NCI-H1436 (cell line): ENCODE measurements around the gene MMD.
"Not testable (repeated sequence)": the region's sequence is repeated elsewhere in the genome, so short reads cannot be mapped to it uniquely, and the experiment has no call there.

Experiments used
- DNase-seq: peaks from one replicate; lab custom pipeline; 2025; lab: John Stamatoyannopoulos, UW

The MMD gene

DNA sequence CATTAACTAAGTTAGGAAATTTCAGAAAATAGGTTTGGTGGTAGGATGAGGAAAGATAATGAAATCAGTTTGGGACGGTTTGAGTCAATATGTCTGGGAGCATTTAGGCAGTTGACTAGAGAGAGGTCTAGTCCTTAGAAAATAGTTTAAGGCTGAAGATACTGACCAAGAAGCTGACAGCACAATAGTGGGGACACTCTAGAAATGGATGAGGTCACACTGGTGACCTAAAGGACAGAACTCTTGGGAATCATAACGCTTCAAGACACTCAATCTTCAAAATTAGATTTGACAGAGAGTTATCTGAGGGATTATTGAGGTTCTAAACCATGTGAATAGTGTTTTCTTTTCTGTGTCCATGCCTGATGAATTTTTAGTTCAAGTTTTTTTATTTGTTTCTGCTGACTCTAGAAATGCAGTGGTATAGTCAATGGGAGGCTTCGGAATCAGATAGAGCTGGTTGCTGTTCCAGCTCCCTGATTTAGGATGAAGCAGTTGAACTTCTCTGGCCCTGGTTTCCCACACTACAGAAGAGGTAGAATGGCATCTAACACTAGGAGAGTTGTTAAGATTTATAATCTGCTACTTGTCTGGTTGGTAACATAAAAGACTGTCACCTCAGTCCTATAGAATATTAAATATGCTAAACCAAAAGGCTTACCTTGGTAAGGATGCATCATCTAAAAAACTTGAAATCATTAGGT, 29.7 kb downstream of the MMD start:
- no peak for DNase-seq

DNA sequence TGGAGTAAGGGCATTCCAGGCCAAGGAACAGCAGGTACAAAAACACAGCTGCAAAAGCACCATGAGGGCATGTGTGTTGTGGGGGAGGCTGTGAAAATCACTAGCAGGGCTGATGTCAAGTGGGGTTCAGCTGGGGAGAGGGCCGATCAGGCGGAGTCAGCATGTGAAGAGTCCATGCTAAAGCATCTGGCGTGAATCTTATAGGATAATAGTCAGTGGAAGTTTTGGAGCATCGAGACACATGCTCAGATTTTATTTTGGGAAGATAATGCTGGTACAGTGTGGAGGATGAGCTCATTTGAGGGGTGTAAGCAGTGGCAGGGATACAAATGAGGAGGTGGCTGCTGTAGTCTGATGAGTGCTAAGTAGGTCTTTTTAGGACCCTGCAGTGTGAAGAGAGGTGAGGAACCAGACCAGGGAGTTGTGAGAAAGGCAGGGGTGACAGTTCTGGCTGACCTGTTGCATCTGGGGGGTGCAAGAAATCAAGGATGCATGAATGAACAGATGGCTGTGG, 30.3 kb downstream of the MMD start:
- no peak for DNase-seq

DNA sequence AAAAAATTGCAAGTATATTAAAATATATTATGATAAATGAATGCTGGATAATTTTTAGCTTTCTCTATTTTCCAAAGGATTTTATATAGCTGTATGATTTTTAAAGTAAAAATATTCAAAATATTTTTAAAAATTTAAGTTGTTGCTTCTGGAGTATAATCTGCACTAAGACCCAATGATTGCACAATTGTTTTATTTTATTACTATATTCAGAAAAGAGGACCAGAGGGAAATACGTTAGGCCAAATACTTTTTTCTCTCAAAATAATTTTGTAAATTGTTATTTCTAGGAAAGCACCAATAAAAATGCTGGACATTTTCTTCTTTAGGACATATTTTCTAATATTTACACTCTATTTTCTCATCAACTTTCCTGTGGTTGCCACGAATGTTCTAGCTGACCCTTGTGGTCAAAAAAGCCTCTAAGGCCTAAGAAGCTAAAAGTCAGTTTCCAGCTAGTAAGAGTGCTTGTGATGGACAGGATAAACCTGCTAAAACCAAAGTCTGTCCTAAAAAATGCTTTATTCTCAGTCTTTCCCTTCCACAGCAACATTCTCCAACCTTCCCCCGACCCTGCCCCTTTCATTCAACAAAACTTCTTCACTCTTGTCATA, 31.2 kb downstream of the MMD start:
- no peak for DNase-seq

DNA sequence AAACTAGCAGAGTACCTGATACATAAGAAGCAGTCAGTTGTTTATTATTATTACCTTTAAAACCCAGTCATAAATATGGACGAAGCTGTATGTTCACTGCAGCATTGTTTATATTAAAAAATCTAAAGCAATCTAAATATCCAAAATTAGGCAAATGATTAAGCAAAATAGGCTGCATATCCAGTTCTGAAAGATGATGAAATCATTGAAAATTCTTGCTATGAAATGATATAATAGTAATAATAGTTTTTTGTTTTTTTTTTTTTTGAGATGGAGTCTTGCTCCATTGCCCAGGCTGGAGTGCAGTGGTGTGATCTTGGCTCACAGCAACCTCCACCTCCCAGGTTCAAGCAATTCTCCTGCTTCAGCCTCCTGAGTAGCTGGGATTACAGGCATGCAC, 31.9 kb downstream of the MMD start:
- not testable (repeated sequence) for DNase-seq

DNA sequence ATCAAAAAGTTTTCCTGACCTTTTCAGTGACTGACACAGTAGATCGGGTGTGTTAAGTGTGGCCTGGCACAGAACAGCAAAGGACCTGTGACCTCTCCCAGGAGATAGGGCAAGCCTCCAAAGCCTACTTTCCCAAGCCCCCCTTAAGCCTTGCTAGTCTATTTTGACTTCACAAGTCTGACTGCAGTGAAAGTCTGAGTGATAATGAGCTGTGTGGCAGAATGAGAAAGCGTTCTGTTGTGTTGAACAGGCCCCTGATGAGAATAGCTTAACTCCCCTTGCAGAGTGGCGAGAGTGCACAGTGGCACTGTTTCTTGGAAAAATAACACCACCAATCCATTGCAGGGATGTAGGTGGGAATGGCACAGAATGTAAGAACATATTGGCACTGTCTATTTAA, 32.8 kb downstream of the MMD start:
- DNase-seq = no peak

DNA sequence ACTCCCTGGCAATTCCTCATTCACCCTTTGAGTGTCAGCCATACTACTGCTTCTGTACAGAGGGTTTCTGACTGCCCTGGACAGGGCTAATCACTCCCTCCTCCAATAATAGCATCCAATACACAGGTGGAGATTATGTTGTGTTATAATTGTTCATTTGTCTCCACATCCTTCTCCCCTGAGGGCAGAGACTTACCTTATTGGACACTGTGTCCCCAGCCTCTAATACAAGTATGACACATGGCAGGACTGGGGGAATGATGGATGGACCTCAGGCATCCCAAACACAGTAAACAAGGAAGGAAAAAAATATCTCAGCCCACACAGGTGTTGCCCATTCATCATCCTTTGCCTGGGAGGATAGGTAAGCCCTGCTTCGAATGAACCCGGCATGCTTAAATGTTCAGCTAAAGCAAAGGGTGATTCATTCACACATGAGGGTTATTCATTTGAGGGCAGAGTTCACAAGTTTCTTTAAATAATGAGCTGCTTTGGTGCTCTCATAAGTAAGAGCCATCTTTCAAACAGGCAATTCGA, 34.8 kb downstream of the MMD start:
- no peak for DNase-seq

DNA sequence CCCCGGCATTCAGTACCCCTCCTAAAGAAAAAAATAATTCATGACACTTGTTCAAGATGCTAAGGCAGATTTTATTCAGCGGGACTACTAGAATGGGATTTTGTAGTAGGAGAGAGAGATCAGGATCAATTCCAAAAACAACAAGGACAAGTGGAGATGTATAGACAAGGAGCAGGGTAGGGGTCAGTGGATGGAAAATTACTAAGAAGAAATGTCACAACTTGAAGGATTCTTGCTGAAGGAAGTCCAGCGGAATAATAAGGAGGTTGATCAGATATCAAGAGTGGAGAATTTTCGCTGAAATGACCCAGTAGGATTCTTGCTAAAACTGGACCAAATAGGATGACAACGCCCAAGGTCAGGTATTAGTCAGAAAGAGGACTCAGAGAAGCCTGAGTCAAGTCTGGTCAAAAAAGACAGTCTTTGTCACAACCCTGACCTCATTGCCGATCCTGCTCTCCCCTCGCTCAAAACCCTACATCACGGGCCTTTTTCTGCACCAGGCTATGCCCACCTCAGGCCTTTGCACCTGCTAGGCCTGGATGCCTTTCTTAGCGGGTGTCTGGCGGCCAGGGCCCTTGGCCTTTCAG, 36.9 kb downstream of the MMD start:
- no peak for DNase-seq

DNA sequence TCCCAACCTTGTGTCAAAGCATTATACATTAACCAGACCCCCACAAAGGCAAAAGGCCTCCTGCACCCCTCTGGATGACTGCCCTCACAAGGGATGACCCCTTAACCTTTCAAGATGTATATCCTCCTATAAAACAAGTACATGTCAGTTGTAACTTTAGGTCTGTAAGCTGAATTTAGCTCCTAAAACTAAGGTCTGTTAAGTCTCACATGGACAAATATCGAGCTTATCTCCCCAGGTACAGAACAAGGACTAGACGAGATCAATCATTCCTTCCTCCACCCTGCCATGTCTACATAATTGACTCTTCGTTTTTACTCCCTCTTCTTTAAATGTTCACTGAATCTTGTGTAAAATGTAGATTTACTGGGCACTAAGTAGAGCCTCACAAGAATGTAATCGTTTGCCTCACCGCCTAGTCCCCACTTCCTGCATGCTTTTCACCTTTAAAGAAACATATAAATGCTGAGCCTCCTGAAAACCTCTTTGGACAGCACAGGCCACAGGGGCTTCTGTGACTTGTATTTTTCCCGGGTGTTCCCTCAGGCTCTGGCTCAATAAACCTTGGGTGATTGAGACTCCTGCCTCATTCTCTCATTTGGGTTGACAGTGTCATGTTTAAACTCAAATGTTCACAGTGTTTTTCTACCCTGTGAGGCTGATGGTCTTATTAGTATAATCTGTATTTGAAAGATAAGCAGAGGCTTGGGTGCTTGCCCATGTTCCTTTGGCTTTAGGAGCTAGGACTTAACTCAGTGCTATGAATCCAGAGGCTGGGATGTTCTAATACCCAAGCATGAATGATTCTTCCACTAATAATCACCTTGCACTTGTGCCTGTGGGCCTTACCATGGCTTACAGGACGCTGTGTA, 37.6 kb downstream of the MMD start:
- no peak for DNase-seq

DNA sequence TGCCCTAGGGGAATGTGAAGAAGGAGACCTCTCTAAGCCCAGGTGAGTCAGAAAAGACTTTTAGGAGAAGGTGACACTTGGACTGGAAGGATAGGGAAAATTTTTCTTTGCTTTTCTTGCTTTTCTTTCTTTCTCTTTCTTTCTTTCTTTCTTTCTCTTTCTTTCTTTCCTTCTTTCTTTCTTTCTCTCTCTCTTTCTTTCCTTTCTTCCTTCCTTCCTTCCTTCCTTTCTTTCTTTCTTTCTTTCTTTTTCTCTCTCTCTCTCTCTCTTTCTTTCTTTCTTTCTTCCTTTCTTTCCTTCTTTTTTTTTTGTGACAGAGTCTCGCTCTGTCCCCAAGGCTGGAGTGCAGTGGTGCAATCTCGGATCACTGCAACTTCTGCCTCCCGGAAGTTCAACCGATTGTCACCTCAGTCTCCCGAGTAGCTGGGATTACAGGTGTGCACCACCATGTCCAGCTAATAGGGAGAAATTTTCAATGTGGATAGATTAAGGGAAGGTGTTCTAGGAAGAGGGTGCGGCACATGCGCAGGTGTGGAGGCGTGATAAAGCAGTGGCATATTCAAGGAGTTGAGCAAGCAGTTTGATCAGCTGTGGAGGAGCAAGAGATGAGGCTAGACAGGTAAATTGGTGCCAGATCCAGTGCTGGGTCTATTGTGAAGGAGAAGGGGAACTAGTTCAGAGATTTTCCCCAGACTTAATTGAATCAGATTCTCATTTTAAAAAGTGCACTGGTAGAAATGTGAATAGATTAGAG, 40.4 kb downstream of the MMD start:
- DNase-seq = no peak

DNA sequence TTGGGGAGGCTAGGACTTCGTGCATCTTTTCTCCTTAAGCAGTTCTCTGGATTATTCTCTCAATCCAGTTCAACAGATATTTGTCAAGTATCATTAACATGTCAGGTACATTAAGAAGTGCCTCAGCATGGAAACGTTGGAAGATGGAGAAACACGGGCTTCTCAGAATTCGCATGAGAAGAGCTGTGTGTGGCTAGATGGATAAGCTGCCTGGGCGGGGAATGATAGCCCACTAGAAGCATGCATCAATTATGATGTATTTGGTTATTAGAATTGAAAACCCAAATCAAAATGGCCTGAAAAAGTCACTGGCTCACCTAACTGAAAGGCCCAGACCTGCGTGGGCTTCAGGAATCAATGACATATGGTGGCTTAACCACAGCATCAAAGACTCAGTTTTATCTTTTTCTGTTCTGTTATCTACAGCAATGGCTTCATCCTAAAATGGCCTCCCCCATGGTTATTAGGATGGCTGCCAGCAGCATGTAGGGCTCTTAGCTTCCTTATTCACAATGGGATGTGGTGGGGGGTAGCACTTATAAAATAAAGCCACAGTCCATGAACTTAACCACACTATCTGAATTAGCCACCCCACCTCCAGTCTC, 43.9 kb downstream of the MMD start:
- DNase-seq = no peak

DNA sequence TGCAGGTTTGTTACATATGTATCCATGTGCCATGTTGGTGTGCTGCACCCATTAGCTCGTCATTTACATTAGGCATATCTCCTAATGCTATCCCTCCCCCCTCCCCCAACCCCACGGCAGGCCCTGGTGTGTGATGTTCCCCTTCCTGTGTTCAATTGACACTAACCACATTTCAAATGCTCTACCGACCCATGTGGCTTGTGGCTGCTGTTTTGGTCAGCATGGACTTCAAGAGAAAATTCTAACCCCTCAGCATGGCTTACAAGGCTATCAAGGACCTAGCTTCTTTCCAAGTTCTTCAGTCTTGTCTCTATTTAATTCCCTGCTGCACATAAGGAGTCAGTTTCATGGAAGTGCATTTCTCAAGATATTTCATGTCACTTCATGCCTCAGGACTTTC, 52.9 kb downstream of the MMD start:
- no peak for DNase-seq

DNA sequence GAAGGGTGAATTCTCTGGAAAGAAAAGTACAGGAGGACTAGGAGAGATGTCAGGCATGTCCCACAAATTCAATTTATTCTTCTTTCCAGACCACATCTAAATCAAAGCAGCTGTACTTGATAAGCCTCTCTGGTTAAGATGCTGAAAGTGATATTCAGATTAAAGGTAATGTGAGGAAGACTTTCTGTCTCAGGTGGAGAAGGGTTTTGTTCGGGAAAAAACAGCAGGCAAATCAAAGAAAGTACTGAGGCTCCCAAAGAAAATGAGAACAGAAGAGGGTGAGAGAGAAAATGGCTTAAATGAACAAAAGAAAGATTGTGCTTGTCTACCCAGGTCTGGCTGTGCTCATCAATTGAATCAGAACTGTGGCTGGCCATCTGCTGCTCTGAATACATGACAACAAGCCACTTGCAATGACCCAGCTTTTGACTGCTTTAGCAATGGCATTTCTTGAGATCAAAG, 55.6 kb downstream of the MMD start:
- DNase-seq = no peak

DNA sequence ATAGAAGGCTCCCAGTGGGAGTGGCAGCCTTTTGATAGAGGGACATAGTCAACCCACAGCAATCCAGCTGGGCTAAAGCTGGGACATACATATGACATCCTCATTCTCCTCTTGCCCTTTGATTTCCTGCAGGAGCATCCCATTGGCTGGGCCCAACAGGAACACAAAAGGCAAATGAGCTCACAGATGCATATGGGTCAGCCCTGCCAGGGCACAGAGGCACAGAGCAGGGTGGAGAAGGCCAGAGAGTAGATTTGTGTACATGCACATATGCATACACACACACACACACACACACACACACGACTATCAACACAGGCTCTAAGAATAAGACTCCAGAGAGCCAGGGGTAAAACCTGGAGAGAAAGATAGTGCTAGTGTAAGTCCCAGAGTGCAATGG, 58.6 kb downstream of the MMD start:
- DNase-seq = no peak

DNA sequence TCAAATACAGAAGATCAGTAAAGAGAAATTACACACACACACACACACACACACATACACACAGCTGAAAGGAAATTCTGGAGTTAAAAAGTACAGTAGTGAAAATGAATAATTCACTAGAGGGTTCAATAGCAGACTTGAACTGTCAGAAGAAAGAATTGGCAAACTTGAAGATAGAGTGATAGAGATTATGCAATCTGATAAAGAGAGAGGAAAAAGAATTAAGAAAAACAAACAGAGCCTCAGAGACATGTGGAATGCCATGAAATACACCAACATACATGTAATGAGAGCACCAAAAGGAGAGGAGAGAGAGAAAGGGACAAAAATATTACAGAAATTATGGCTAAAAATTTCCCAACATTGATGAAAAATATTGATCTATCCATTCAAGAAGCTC, 60.7 kb downstream of the MMD start:
- no peak for DNase-seq

DNA sequence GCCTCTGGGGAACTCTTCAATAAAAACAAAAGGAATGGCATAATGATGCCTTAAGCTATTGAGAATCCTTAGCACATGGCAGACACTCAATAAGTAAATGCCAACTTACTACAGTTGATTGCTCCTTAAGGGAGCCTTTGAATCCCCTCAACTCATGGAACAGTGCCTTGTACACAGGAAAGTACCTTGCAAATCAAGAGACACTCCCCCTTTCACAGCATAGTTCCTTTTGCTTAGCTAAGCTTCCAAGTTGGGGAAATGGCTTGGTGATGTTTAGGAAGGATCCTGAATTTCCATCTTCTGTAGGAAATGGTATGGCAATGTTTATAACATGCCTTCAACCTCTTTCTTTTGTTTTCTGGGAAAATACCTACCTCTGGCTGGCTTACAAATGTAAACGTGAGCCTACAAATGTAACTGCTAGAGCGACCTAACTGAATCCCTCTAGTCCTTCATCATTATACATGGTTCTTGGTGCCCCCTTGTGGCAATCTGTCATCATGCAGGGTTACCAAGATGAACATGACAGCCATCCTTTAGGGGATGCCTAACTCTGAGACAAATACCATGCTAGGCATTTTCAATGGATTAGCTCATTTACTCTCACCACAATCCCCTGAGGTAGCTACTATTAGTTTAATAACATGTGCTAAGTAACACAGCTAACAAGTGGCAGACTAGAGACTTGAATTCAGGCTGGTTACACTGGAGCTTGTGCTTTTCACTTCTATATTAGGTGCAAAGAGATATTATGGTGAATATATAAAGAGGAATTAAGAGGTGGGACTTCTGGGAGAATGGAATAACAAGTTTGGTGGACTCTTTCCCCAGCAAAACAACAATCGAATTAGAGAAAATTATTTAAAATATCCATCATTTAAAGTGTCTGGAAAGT, 65.0 kb downstream of the MMD start:
- peak; percentile 70 for DNase-seq

DNA sequence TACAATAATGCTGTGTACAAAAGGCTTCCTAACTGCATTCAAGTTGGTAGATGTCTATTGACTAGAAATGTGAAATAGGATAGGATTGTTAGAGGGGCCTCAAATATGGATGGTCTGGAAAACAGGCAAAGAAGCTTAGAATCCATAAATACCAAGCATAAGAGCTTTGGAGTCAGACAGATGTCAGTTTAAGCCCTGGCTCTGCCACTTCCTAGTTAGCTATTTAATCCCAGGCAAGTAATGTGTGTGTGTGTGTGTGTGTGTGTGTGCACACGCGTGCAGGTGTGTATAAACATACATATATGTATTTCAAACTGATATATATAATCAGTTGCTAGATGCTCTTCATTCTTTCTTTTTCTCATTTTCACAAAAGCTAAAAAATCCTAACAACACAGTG, 66.7 kb downstream of the MMD start:
- DNase-seq = no peak

DNA sequence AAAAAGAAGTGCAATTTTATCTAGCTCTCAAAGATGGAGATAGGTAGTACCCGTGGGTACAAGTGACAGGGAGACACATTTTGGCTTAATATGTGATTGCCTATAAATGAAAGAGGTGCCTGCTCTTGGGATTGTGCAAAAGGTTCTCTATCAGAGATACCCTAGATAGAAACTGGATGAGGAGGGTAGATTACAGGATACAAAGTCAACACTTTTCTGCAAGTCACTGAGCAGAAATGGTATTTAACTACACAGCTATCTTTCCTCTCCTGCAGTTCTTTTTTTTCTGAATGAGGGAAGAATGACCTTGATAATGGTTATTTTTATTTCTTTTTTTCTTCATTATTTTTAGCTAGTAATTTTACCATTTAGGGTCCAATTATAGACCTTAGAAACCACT, 67.6 kb downstream of the MMD start:
- DNase-seq = no peak

DNA sequence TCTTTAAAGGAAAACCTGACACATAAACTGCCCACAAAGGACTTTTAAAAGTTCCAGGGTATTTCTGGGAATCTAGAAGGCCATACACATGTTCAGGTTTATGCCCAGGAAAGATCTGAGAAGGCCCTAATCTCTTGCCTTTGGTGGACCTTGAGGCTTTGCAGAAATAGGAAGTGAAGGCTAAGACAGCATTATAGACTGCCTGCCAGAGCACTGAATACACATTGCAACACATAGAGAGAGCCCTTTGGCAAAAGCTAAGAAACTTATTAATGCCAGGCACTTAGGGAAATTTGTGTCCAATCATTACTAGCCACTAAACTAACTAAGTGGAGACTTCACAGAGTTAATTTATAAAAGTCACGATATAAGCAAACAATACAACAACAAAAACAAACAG, 70.4 kb downstream of the MMD start:
- DNase-seq = no peak

DNA sequence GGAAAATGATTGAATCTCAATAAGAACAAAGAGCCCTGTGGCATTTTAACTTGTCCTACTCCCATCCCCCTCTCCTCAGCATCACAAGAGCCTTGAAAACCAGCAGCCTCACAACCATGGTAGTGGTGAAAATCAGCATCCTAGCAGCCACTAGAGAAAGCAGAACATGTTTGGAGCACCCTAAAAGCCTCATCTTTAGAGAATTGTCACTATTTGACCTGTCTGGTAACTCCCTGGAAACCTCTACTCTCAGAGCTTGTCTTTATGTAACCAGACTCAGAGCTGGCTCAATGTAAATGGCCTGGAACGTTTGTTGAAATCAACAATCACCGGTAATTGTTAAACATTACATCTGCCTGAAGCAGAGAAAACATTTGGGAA, 70.8 kb downstream of the MMD start:
- DNase-seq = no peak

DNA sequence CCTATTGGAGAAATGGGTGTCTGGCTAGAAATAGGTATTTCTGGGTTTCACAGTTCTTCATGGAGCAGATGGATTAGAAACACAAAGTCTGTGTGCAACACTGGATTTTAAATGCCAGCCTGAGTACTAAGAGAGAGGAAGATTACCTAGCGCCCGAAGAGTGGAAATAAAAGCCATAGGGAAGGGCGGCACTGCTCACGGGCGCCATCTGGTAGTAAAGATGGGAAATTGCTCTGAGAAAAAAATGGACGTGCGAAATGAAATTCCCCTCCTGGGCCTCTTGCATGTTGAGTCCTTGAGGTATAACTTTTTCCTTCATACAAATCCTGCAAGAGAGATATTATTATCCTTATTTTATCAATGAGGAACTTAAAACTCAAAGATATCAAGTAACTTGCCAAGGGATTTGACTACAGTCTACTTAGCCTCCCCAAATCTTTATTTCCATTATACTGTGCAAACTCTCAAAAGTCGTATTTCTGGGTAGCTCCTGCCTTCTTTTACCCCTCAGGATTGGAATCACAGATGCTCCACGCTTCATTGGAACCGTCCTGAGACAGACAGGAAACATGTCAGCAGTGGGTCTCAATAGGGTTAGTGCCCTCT, 72.8 kb downstream of the MMD start:
- DNase-seq = peak; percentile 56
